Measurements from ENCODE around the gene GLDC. TPM values are rescaled to one million over a fixed set of nuclear protein-coding genes. Genes with fewer than 3 reads are reported as not detected.

Gene GLDC
- total RNA-seq, 4 donors from 2014 or later, result 1.7 to 15.1 (median 8.6) TPM

- H3K4me3 ChIP-seq (replicated peaks in 1 of 3), result no peak overlapping the region
- H3K9me3 ChIP-seq, result no peaks in the 10 kb centered on the region
- H3K4me1 ChIP-seq, result peaks cover 16% of the 10 kb centered on the region in 2 donors
- DNase-seq, result peak in 1 of 2 donors; percentile 17
- H3K27ac ChIP-seq, result peak overlapping the region in 1 of 3 donors; percentile 25
- no peaks in the 10 kb centered on the region for H3K27me3 ChIP-seq
- no peaks in the 10 kb centered on the region for H3K36me3 ChIP-seq
- intact Hi-C loops (cut with DNase I), result no loop called here
- no peak for TF ChIP-seq POLR2A (IDR thresholded peaks at IDR 0.05)
- TF ChIP-seq, protein P1, sequence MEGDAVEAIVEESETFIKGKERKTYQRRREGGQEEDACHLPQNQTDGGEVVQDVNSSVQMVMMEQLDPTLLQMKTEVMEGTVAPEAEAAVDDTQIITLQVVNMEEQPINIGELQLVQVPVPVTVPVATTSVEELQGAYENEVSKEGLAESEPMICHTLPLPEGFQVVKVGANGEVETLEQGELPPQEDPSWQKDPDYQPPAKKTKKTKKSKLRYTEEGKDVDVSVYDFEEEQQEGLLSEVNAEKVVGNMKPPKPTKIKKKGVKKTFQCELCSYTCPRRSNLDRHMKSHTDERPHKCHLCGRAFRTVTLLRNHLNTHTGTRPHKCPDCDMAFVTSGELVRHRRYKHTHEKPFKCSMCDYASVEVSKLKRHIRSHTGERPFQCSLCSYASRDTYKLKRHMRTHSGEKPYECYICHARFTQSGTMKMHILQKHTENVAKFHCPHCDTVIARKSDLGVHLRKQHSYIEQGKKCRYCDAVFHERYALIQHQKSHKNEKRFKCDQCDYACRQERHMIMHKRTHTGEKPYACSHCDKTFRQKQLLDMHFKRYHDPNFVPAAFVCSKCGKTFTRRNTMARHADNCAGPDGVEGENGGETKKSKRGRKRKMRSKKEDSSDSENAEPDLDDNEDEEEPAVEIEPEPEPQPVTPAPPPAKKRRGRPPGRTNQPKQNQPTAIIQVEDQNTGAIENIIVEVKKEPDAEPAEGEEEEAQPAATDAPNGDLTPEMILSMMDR (IDR thresholded peaks at IDR 0.05), result no peak
- 66 to 84% methylated on average over 5 of the region's 5 CpGs for WGBS, 2 donors
Observed at GRCh38 chr9:6641056-6641455, 4.5 kb downstream of the GLDC start.

- Histone ChIP-seq H3K4me1 (peaks cover 10% of the 10 kb centered on the region in 2 donors), H3K9me3 (no peaks in the 10 kb centered on the region), H3K27me3 (no peaks in the 10 kb centered on the region), H3K4me3 (replicated peaks in 1 of 3) (no peak overlapping the region), H3K36me3 (no peaks in the 10 kb centered on the region), H3K27ac (peak overlapping the region in 1 of 3 donors; percentile 51)
- intact Hi-C loops (cut with DNase I), result no loop called here
- peak; percentile 51 to 65 for DNase-seq
- WGBS, 2 donors, result 57 to 77% methylated on average over 9 of the region's 9 CpGs
- TF ChIP-seq POLR2A (IDR thresholded peaks at IDR 0.05), result no peak
- TF ChIP-seq, protein P1 (IDR thresholded peaks at IDR 0.05), result no peak
Observed at GRCh38 chr9:6640268-6641051, 5.1 kb downstream of the GLDC start.

GRCh38 chr9:6639622-6640021 is 5.9 kb downstream of the GLDC start:
- peak overlapping the region in 1 of 3 donors; percentile 51 for H3K27ac ChIP-seq
- intact Hi-C loops (cut with DNase I), result no loop called here
- no peak for TF ChIP-seq POLR2A (IDR thresholded peaks at IDR 0.05)
- TF ChIP-seq, protein P1 (IDR thresholded peaks at IDR 0.05), result no peak
- H3K4me1 ChIP-seq, result peaks cover 3 to 5% of the 10 kb centered on the region in 2 donors
- H3K36me3 ChIP-seq, result no peaks in the 10 kb centered on the region
- DNase-seq, result no peak
- no peaks in the 10 kb centered on the region for H3K27me3 ChIP-seq
- no peaks in the 10 kb centered on the region for H3K9me3 ChIP-seq
- H3K4me3 ChIP-seq (replicated peaks in 1 of 3), result no peak overlapping the region
- 82 to 88% methylated on average over 3 of the region's 3 CpGs for WGBS, 2 donors

GRCh38 chr9:6634444-6634843 is 11.1 kb downstream of the GLDC start:
- H3K36me3 ChIP-seq, result no peaks in the 10 kb centered on the region
- TF ChIP-seq, protein P1 (IDR thresholded peaks at IDR 0.05), result no peak
- TF ChIP-seq POLR2A (IDR thresholded peaks at IDR 0.05), result no peak
- H3K9me3 ChIP-seq, result no peaks in the 10 kb centered on the region
- no peak overlapping the region for H3K27ac ChIP-seq
- 91 to 95% methylated on average over 7 of the region's 7 CpGs for WGBS, 2 donors
- H3K4me3 ChIP-seq (replicated peaks in 1 of 3), result no peak overlapping the region
- no peak for DNase-seq
- H3K4me1 ChIP-seq, result peaks cover 5 to 7% of the 10 kb centered on the region in 2 donors
- intact Hi-C loops (cut with DNase I), result no loop called here
- H3K27me3 ChIP-seq, result no peaks in the 10 kb centered on the region

- Histone ChIP-seq H3K9me3 (no peaks in the 10 kb centered on the region), H3K4me3 (replicated peaks in 1 of 3) (no peak overlapping the region), H3K36me3 (no peaks in the 10 kb centered on the region), H3K4me1 (peaks cover 5 to 7% of the 10 kb centered on the region in 2 donors), H3K27me3 (no peaks in the 10 kb centered on the region), H3K27ac (peak overlapping the region in 2 of 3 donors; percentile 9 to 64)
- no peak for DNase-seq
- intact Hi-C loops (cut with DNase I), result no loop called here
- 86 to 89% methylated on average over 3 of the region's 3 CpGs for WGBS, 2 donors
- TF ChIP-seq, protein P1 (IDR thresholded peaks at IDR 0.05), result no peak
- TF ChIP-seq POLR2A (IDR thresholded peaks at IDR 0.05), result no peak
Observed at GRCh38 chr9:6633378-6633777, 12.2 kb downstream of the GLDC start.
